Measurements from ENCODE around the gene RARS1. TPM values are rescaled to one million over a fixed set of nuclear protein-coding genes. Genes with fewer than 3 reads are reported as not detected.
"Not testable (repeated sequence)": the region's sequence is repeated elsewhere in the genome, so short reads cannot be mapped to it uniquely, and the experiment has no call there.

Gene RARS1
- total RNA-seq, 1 experiment from 2014 or later: 69.8 TPM

DNA sequence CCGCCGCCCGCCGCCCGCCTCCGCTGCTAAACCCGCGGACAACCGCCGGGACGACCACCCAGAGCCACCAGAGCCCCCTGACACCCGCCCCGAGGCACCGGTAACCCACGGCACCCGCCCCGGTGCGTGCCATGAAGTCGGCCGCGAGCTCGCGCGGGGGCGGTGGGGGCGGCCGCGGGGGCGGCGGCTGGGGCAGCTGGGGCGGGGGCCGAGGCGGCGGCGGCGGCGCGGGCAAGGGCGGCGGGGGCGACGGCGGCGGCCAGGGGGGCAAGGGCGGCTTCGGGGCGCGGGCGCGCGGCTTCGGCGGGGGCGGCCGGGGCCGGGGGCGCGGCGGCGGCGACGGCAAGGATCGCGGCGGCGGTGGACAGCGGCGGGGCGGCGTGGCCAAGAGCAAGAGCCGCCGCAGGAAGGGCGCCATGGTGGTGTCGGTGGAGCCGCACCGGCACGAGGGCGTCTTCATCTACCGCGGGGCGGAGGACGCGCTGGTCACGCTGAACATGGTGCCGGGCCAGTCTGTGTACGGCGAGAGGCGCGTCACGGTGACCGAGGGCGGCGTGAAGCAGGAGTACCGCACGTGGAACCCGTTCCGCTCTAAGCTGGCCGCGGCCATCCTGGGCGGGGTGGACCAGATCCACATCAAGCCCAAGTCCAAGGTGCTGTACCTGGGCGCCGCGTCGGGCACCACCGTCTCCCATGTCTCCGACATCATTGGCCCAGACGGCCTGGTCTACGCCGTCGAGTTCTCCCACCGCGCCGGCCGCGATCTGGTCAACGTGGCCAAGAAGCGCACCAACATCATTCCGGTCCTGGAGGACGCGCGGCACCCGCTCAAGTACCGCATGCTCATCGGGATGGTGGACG is 43.3 kb downstream of the RARS1 start:
- Histone ChIP-seq H2AFZ (ENCODE audit: low read length) (no peak overlapping the region), H3K79me2 (ENCODE audit: low read length) (no peaks in the 10 kb centered on the region), H3K9me3 (ENCODE audit: low read length) (no peaks in the 10 kb centered on the region), H3K27ac (ENCODE audit: low read length) (no peak overlapping the region), H3K4me3 (ENCODE audit: low read length) (no peak overlapping the region), H3K4me1 (ENCODE audit: low read length) (no peaks in the 10 kb centered on the region), H3K9me2 (replicated peaks; ENCODE audit: insufficient read depth, low read length) (no peaks in the 10 kb centered on the region), H3K36me3 (ENCODE audit: insufficient read depth, low read length) (0 out of 2 replicates have a peak, but pooled peaks cover 3% of the 10 kb centered on the region), H3K4me2 (ENCODE audit: low read depth, low read length, poor library complexity, severe bottlenecking) (no peak overlapping the region), H4K20me1 (ENCODE audit: insufficient read depth, low read depth, low read length) (no peaks in the 10 kb centered on the region), H3K9ac (ENCODE audit: low read length) (no peak overlapping the region), H3K27me3 (ENCODE audit: low read length) (no peaks in the 10 kb centered on the region)
- no peak for DNase-seq

DNA sequence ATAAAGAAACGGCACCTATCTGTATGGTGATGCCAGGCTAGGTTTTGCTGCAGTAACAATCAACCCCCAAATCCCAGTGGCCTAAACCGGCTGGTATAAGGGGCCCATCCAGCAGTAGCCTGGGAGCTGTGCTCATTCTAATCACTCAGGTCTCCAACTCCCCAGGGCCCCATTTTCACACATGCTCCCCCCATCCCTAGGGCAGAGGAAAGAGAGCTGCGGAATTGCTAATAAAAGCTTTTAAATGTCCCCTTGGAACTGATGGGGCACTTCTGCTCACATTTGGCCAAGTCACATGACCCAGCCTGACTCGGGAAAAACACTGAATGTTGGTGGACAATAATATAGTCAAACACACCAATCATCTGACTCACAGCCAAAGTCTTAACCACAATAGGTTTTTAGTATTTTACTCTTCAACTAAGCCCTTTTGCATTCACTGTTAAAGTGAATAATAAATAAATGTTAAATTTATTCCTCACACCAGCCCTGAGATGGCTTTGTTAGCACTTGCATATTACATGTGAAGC is 44.4 kb downstream of the RARS1 start:
- no peak overlapping the region for H3K9ac ChIP-seq (ENCODE audit: low read length)
- no peak overlapping the region for H2AFZ ChIP-seq (ENCODE audit: low read length)
- no peaks in the 10 kb centered on the region for H3K9me3 ChIP-seq (ENCODE audit: low read length)
- H3K27ac ChIP-seq (ENCODE audit: low read length): no peak overlapping the region
- 0 out of 2 replicates have a peak, but pooled peaks cover 3% of the 10 kb centered on the region for H3K36me3 ChIP-seq (ENCODE audit: insufficient read depth, low read length)
- no peaks in the 10 kb centered on the region for H3K9me2 ChIP-seq (replicated peaks; ENCODE audit: insufficient read depth, low read length)
- no peaks in the 10 kb centered on the region for H4K20me1 ChIP-seq (ENCODE audit: insufficient read depth, low read depth, low read length)
- H3K4me3 ChIP-seq (ENCODE audit: low read length): no peak overlapping the region
- no peak for DNase-seq
- H3K4me1 ChIP-seq (ENCODE audit: low read length): no peaks in the 10 kb centered on the region
- no peak overlapping the region for H3K4me2 ChIP-seq (ENCODE audit: low read depth, low read length, poor library complexity, severe bottlenecking)
- H3K27me3 ChIP-seq (ENCODE audit: low read length): no peaks in the 10 kb centered on the region
- H3K79me2 ChIP-seq (ENCODE audit: low read length): no peaks in the 10 kb centered on the region

DNA sequence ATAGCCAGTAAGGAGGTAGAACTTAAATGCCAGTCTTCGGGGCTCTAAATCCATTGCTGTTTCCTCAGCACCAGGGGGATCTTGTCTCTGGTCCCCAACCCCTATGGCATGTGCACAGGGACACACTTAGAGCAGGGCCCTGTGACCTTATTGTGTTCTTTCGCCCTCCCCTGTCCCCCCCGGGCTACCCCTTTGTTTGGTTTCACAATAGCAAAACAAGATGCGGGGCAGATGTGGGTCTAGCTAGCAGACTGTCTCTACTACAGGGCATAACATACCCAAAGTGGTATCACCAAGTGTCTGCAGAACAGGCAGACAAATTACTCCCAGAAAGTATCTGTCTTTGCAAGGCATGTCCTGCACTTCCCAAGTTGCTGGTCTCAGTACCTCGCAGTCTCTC is 44.9 kb downstream of the RARS1 start:
- Histone ChIP-seq H3K36me3 (ENCODE audit: insufficient read depth, low read length) (0 out of 2 replicates have a peak, but pooled peaks cover 3% of the 10 kb centered on the region), H3K4me3 (ENCODE audit: low read length) (no peak overlapping the region), H3K27me3 (ENCODE audit: low read length) (no peaks in the 10 kb centered on the region), H3K4me2 (ENCODE audit: low read depth, low read length, poor library complexity, severe bottlenecking) (no peak overlapping the region), H4K20me1 (ENCODE audit: insufficient read depth, low read depth, low read length) (no peaks in the 10 kb centered on the region), H3K9ac (ENCODE audit: low read length) (no peak overlapping the region), H3K27ac (ENCODE audit: low read length) (no peak overlapping the region), H3K9me3 (ENCODE audit: low read length) (no peaks in the 10 kb centered on the region), H3K9me2 (replicated peaks; ENCODE audit: insufficient read depth, low read length) (no peaks in the 10 kb centered on the region), H2AFZ (ENCODE audit: low read length) (no peak overlapping the region), H3K4me1 (ENCODE audit: low read length) (no peaks in the 10 kb centered on the region), H3K79me2 (ENCODE audit: low read length) (no peaks in the 10 kb centered on the region)
- no peak for DNase-seq

DNA sequence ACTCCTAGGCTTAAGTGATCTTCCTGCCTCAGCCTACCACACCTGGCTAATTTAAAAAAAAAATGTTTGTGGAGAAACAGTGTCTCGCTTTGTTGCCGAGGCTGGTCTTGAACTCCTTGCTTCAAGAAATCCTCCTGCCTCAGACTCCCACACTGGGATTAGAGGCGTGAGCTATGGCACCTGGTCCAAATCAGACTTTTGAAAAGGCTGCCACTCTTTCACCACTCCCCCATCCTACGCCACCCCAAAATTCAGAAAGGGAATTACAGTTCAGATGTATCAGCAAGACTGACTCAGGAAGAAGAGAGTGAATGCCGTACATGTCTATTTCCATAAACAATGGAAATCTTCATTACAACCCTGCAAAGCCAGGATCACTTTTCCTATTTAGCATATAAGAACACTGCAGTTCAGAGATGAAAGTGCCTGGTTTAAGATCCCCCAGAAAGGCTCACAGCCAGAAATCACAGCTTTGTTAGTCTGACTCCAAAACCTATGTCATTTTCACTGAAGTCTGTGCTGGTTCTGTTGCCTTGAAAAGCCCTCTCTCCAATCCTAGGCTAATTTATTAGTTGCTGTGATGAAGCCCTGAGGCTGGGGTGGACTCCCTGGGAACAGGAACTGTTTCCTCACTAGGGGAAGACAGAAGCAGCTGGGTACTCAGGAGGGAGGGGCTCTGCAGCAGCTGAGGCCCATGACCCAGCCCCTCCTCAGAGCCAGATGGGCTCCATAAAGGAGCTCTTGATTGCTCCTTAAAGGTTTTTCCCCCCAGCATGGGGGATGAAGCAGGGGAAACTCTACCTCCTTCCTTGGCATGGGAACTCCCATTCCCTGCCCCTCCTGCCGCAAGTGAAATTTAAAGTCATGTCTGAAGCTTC is 46.0 kb downstream of the RARS1 start:
- Histone ChIP-seq H3K27ac (ENCODE audit: low read length) (no peak overlapping the region), H4K20me1 (ENCODE audit: insufficient read depth, low read depth, low read length) (no peaks in the 10 kb centered on the region), H3K4me1 (ENCODE audit: low read length) (no peaks in the 10 kb centered on the region), H3K4me3 (ENCODE audit: low read length) (no peak overlapping the region), H3K36me3 (ENCODE audit: insufficient read depth, low read length) (no peaks in the 10 kb centered on the region), H3K4me2 (ENCODE audit: low read depth, low read length, poor library complexity, severe bottlenecking) (no peak overlapping the region), H3K27me3 (ENCODE audit: low read length) (no peaks in the 10 kb centered on the region), H3K79me2 (ENCODE audit: low read length) (no peaks in the 10 kb centered on the region), H3K9me3 (ENCODE audit: low read length) (no peaks in the 10 kb centered on the region), H3K9me2 (replicated peaks; ENCODE audit: insufficient read depth, low read length) (no peaks in the 10 kb centered on the region), H3K9ac (ENCODE audit: low read length) (no peak overlapping the region), H2AFZ (ENCODE audit: low read length) (no peak overlapping the region)
- no peak for DNase-seq

DNA sequence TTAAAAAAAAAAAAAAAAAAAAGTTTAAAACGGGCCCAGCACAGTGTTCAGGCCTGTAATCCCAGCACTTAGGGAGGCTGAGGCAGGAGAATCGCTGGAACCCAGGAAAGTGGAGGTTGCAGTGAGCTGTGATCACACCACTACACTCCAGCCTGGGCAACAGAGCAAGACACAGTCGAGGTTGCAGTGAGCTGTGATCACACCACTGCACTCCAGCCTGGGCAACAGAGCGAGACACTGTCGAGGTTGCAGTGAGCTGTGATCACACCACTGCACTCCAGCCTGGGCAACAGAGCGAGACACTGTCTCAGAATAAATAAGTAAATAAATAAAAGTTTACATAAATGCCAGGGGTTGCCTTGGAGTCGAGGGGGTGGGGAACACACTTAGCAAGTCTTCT is 48.1 kb downstream of the RARS1 start:
- not testable (repeated sequence) for H3K9me2 ChIP-seq (replicated peaks; ENCODE audit: insufficient read depth, low read length); H3K79me2 ChIP-seq (ENCODE audit: low read length); H3K4me1 ChIP-seq (ENCODE audit: low read length); H3K36me3 ChIP-seq (ENCODE audit: insufficient read depth, low read length); DNase-seq; H3K4me3 ChIP-seq (ENCODE audit: low read length); H3K9ac ChIP-seq (ENCODE audit: low read length); H4K20me1 ChIP-seq (ENCODE audit: insufficient read depth, low read depth, low read length); H3K4me2 ChIP-seq (ENCODE audit: low read depth, low read length, poor library complexity, severe bottlenecking); H3K9me3 ChIP-seq (ENCODE audit: low read length); H3K27ac ChIP-seq (ENCODE audit: low read length); H3K27me3 ChIP-seq (ENCODE audit: low read length); H2AFZ ChIP-seq (ENCODE audit: low read length)

DNA sequence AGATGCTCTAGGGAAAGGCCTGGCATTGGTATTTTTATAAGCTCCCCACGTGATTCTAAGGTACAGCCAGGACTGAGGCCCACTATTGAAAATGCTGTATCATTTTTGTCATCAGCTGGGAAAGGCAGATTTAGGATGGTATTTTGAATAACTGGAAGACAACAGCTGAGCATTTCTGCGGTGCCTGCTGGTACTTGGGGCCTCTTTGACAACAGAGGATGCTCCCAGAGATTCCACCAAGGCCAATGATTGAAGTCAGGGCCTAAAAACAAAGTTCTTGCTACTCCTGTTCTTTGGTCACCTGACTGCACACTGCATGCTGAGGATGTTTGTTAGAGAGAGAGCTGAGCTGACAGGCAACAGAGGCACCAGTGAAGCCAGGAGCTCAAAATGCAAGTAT is 50.9 kb downstream of the RARS1 start:
- Histone ChIP-seq H3K4me3 (ENCODE audit: low read length) (no peak overlapping the region), H3K4me1 (ENCODE audit: low read length) (no peaks in the 10 kb centered on the region), H3K9me3 (ENCODE audit: low read length) (no peaks in the 10 kb centered on the region), H3K36me3 (ENCODE audit: insufficient read depth, low read length) (no peaks in the 10 kb centered on the region), H3K27ac (ENCODE audit: low read length) (no peak overlapping the region), H3K27me3 (ENCODE audit: low read length) (no peaks in the 10 kb centered on the region), H4K20me1 (ENCODE audit: insufficient read depth, low read depth, low read length) (no peaks in the 10 kb centered on the region), H3K9ac (ENCODE audit: low read length) (no peak overlapping the region), H2AFZ (ENCODE audit: low read length) (no peak overlapping the region), H3K79me2 (ENCODE audit: low read length) (no peaks in the 10 kb centered on the region), H3K4me2 (ENCODE audit: low read depth, low read length, poor library complexity, severe bottlenecking) (no peak overlapping the region), H3K9me2 (replicated peaks; ENCODE audit: insufficient read depth, low read length) (no peaks in the 10 kb centered on the region)
- DNase-seq: no peak

DNA sequence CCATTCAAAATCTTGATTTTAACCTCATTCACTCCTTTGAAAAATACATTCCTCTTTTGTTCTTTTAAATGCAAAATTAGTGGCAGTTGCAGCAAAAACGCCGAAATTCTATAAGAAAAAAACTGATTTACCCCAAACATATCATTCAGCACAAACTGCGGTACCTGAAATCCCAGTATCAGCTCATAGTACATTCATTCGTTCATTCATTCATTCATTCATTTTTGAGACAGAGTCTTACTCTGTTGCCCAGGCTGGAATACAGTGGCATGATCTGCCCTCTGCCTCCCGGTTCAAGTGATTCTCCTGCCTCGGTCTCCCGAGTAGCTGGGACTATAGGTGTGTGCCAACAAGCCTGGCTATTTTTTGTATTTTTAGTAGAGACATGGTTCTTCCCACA is 63.3 kb downstream of the RARS1 start:
- no peak for DNase-seq
- Histone ChIP-seq H4K20me1 (ENCODE audit: insufficient read depth, low read depth, low read length) (peaks cover 8% of the 10 kb centered on the region; the same call in 1 of the 2 replicates), H3K9me3 (ENCODE audit: low read length) (no peaks in the 10 kb centered on the region), H3K27ac (ENCODE audit: low read length) (no peak overlapping the region), H3K36me3 (ENCODE audit: insufficient read depth, low read length) (peaks cover 41% of the 10 kb centered on the region), H3K27me3 (ENCODE audit: low read length) (no peaks in the 10 kb centered on the region), H3K9ac (ENCODE audit: low read length) (no peak overlapping the region), H3K9me2 (replicated peaks; ENCODE audit: insufficient read depth, low read length) (no peaks in the 10 kb centered on the region), H3K4me1 (ENCODE audit: low read length) (no peaks in the 10 kb centered on the region), H2AFZ (ENCODE audit: low read length) (no peak overlapping the region), H3K79me2 (ENCODE audit: low read length) (peaks cover 19% of the 10 kb centered on the region), H3K4me2 (ENCODE audit: low read depth, low read length, poor library complexity, severe bottlenecking) (no peak overlapping the region), H3K4me3 (ENCODE audit: low read length) (no peak overlapping the region)

DNA sequence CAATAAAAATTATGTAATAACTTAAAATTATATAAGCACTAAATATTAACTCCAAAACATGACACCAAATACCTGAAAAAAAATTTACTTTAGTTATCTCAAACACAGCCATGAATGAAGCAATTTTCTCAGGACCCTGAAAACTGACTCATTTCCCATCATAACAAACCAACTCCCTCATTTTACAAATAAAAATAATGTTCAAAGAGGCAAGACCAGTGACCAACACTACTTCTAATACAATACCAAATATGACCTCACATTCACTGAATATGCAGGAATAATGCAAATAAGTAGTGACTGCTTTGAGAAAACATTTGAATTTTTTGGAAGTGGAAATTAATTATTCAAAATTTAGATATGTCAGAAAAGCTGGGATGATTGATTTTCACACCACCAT is 64.4 kb downstream of the RARS1 start:
- no peak overlapping the region for H2AFZ ChIP-seq (ENCODE audit: low read length)
- peaks cover 50% of the 10 kb centered on the region for H3K36me3 ChIP-seq (ENCODE audit: insufficient read depth, low read length)

More for the DNA sequence above, 64.4 kb downstream of the RARS1 start:
- no peak overlapping the region for H3K4me2 ChIP-seq (ENCODE audit: low read depth, low read length, poor library complexity, severe bottlenecking)
- H4K20me1 ChIP-seq (ENCODE audit: insufficient read depth, low read depth, low read length): peaks cover 8% of the 10 kb centered on the region; the same call in 1 of the 2 replicates
- H3K9ac ChIP-seq (ENCODE audit: low read length): no peak overlapping the region
- peaks cover 23% of the 10 kb centered on the region for H3K79me2 ChIP-seq (ENCODE audit: low read length)
- H3K9me2 ChIP-seq (replicated peaks; ENCODE audit: insufficient read depth, low read length): no peaks in the 10 kb centered on the region
- H3K27ac ChIP-seq (ENCODE audit: low read length): no peak overlapping the region
- no peaks in the 10 kb centered on the region for H3K4me1 ChIP-seq (ENCODE audit: low read length)
- H3K4me3 ChIP-seq (ENCODE audit: low read length): no peak overlapping the region
- no peak for DNase-seq
- H3K27me3 ChIP-seq (ENCODE audit: low read length): no peaks in the 10 kb centered on the region
- H3K9me3 ChIP-seq (ENCODE audit: low read length): no peaks in the 10 kb centered on the region
